HL-60/S4 treated with retinoic acid at 250 ng/mL for 4 days and 3 days (cell line): ENCODE data around the gene GABRA6.

ENCODE experiments used
- in situ Hi-C: fragments of 300-500 bp; cut with MboI; formaldehyde crosslinking; loops from 2 replicates; pipeline ENCODE4 v1.7.0; 2022; ENCODE audit warnings: low sequenced_read_pairs

Gene GABRA6

DNA sequence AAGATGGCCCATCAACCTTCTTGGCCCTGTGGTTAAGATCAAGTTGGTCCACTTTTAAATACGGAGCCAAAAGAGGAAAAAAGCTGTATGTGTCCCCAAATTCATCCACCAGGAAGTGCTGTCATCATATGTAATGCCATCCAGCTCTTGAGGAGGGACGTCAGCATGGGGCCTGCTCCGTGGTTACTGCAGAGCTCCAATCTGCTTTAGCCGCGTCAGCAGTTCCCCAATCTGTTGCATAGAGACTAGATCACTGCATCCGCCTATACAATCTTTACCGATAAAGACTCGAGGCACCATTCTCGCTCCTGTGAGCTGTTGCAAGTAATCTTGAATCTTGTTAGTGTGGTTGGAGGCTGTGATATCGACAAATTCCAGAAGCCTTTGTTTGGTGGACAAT lies 65.7 kb downstream of the GABRA6 start:
- in situ Hi-C loops, result no loop called here
